VCaP (cell line): Measurements from ENCODE around the gene AXIN1.

Source experiments
- H3K27ac ChIP-seq: fragments of 450-650 bp; 2 replicates; pipeline ENCODE4 v1.5.1; 2017
- CTCF ChIP-seq: fragments of 450-650 bp; conservative IDR thresholded peaks from 2 replicates; pipeline ENCODE4 v1.5.1; 2017; ENCODE audit warnings: mild to moderate bottlenecking, moderate library complexity

Gene AXIN1

GRCh38 chr16:276426-277077, 76.0 kb downstream of the AXIN1 start:
- no peak for TF ChIP-seq CTCF
- no peak overlapping the region for H3K27ac ChIP-seq

GRCh38 chr16:275786-276232, 76.7 kb downstream of the AXIN1 start, which contains the start of gene RGS11:
Gene RGS11, minus strand, starts transcription at chr16:275944. Its CDS starts 33 bp downstream, at chr16:275911.
- H3K27ac ChIP-seq: peak within 1 kb of the TSS; percentile 71
- no peak for TF ChIP-seq CTCF

GRCh38 chr16:275041-275641, 77.4 kb downstream of the AXIN1 start:
- peak overlapping the region; percentile 71 for H3K27ac ChIP-seq
- TF ChIP-seq CTCF: no peak

GRCh38 chr16:273547-274421, 78.7 kb downstream of the AXIN1 start:
- H3K27ac ChIP-seq: peak overlapping the region; percentile 71; the same call in 1 of the 2 replicates
- TF ChIP-seq CTCF: no peak

GRCh38 chr16:272633-273546, 79.6 kb downstream of the AXIN1 start:
- no peak for TF ChIP-seq CTCF
- H3K27ac ChIP-seq: no peak overlapping the region

GRCh38 chr16:270381-271255, 81.9 kb downstream of the AXIN1 start:
- no peak overlapping the region for H3K27ac ChIP-seq
- no peak for TF ChIP-seq CTCF
